ENCODE measurements around the gene PHF8.

PHF8 gene

GRCh38 chrX:53930515-53931380, 113.5 kb downstream of the PHF8 start:
- FAIRE-seq, result no peak
- no peak for DNase-seq (ENCODE audit: insufficient read length, low spot score)
- no peak for TF ChIP-seq CTCF (IDR thresholded peaks at IDR 0.05; ENCODE audit: insufficient read depth, missing control alignments)

- FAIRE-seq (no peak), DNase-seq (ENCODE audit: insufficient read length, low spot score) (no peak)
- no peak for TF ChIP-seq CTCF (IDR thresholded peaks at IDR 0.05; ENCODE audit: insufficient read depth, missing control alignments)
These were observed 118.2 kb downstream of the PHF8 start for GRCh38 chrX:53926030-53926429.

- TF ChIP-seq CTCF (IDR thresholded peaks at IDR 0.05; ENCODE audit: insufficient read depth, missing control alignments), result no peak
- DNase-seq (ENCODE audit: insufficient read length, low spot score) (no peak), FAIRE-seq (no peak)
These were observed 125.6 kb downstream of the PHF8 start for GRCh38 chrX:53918702-53919101.

GRCh38 chrX:53900623-53901022, 143.7 kb downstream of the PHF8 start:
- FAIRE-seq (no peak), DNase-seq (ENCODE audit: insufficient read length, low spot score) (no peak)
- TF ChIP-seq CTCF (IDR thresholded peaks at IDR 0.05; ENCODE audit: insufficient read depth, missing control alignments), result no peak

GRCh38 chrX:53895270-53895669, 149.0 kb downstream of the PHF8 start:
- no peak for DNase-seq (ENCODE audit: insufficient read length, low spot score)
- no peak for TF ChIP-seq CTCF (IDR thresholded peaks at IDR 0.05; ENCODE audit: insufficient read depth, missing control alignments)
- FAIRE-seq, result no peak

Data from D721Med (cell line).